AG10803 (cell line): ENCODE data around the gene SH3PXD2A.
"Not testable (repeated sequence)": the region's sequence is repeated elsewhere in the genome, so short reads cannot be mapped to it uniquely, and the experiment has no call there.

Experiments used
- DNase-seq: peaks from one replicate; pipeline ENCODE4 v3.0.0; 2010; ENCODE audit warnings: low read depth
- H3K4me3 ChIP-seq: 2 replicates; pipeline ENCODE4 v1.5.1; 2011; ENCODE audit warnings: mild to moderate bottlenecking, low read length, control low read depth
- TF ChIP-seq, protein P1 (sequence below): conservative IDR thresholded peaks from 2 replicates; pipeline ENCODE4 v1.5.1; 2011; ENCODE audit warnings: mild to moderate bottlenecking, low read length, control low read depth, inconsistent platforms

SH3PXD2A gene

DNA sequence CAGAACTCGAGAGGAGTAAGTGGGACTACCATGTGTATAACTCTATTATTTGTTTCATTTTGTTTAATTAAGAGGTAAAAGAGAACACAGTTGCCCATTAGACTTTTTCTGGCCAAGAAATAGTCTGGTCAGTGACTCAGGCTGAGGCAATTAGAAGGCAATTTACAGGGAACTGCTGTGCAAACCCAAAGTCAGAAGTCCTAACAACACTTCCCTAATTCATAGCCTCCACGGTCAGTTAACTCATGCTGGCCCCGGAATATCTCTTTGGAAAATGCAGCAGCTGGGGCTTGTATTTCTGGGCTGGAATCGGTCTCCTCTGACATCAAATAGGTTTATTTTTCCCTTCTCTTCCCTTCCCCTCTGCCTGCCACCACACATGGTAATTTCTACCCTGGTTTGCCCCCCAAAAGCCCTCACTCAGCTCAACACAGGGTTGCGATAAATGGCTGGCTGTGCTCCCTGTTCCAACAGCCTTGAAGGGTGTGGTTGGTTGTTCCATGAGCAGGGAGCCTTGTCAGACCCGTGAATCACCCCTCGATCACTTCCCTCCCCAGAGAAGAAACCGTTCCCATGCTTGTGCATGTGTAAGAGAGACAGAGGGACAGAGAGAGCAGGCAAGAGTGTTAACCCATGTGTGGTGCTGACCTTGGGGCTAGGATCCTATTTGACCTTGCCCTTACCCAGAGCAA, 5.3 kb downstream of the SH3PXD2A start:
- peak; percentile 92 for DNase-seq
- TF ChIP-seq, protein P1, sequence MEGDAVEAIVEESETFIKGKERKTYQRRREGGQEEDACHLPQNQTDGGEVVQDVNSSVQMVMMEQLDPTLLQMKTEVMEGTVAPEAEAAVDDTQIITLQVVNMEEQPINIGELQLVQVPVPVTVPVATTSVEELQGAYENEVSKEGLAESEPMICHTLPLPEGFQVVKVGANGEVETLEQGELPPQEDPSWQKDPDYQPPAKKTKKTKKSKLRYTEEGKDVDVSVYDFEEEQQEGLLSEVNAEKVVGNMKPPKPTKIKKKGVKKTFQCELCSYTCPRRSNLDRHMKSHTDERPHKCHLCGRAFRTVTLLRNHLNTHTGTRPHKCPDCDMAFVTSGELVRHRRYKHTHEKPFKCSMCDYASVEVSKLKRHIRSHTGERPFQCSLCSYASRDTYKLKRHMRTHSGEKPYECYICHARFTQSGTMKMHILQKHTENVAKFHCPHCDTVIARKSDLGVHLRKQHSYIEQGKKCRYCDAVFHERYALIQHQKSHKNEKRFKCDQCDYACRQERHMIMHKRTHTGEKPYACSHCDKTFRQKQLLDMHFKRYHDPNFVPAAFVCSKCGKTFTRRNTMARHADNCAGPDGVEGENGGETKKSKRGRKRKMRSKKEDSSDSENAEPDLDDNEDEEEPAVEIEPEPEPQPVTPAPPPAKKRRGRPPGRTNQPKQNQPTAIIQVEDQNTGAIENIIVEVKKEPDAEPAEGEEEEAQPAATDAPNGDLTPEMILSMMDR, result no peak
- H3K4me3 ChIP-seq, result peak overlapping the region; percentile 44

DNA sequence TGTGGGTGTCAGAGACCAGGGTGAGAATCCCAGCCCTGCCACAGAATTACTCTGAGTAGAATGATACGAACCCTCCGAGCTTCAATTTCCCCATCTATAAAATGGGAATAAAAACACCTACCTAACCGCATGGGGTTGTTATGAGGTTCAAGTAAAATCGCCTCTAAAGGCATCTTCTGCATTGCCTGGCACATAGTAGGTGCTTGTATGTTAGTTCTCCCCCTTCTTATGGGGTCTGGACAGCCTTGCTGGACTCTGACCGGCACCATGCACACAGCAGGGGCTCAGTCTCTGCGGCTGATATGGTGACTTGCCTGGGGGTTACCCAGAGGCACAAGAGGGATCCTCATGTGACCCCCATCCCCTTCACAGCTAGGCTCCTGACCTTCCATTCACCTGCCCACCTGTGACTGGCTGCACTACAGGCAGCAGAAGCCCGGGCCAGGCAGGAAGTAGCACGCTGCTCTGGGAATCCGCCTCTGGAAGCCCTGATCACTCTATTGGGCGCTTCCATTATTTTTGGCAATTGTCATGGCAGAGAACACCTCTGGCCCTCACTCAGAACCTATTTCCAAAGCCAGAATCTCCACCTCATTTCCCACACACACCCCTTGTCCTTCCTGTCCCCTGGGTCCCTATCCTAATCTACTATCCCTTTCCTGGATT, 6.0 kb downstream of the SH3PXD2A start:
- no peak for DNase-seq
- TF ChIP-seq, protein P1, result no peak
- H3K4me3 ChIP-seq, result peak overlapping the region; percentile 44

DNA sequence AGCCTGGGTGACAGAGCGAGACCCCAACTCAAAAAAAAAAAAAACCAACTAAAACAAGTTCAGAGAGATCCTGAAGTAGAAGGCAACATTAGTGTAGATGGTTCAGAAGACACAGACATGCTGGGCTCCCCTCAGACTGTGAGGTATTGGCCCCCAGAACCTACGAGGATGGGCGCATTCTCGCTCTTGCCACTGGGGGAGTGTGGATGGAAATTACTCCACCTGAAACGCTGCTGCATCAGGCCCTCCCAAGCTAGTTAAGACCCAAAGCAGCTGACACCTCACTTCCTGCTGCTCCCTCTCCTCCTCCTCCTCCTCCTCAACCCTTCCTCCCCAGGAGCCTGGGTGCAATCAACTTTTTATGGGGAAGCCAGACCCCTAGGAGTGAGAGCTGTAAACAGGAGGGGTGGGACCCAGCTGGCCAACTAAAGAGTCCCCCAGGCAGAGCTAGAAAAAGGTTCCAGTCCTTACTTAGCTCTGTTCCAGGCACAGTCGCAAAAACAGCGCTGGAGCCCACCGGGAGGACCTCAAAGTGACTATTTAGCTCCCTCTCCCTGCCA, 7.4 kb downstream of the SH3PXD2A start:
- no peak overlapping the region for H3K4me3 ChIP-seq
- no peak for DNase-seq
- TF ChIP-seq, protein P1, result peak; percentile 42

DNA sequence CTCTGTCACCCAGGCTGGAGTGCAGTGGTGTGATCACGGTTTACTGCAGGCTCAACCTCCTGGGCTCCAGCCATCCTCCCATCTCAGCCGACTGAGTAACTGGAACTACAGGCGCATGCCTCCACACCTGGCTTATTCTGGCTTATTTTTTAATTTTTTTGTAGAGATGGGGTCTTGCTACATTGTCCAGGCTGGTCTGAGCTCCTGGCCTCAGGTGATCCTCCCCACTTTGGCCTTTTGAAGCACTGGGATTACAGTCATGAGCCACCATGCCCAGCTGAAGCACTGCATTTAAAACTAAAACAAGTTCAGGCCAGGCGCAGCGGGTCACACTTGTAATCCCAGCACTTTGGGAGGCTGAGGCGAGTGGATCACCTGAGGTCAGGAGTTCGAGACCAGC, 8.0 kb downstream of the SH3PXD2A start:
- TF ChIP-seq, protein P1, result no peak
- H3K4me3 ChIP-seq, result no peak overlapping the region
- no peak for DNase-seq

DNA sequence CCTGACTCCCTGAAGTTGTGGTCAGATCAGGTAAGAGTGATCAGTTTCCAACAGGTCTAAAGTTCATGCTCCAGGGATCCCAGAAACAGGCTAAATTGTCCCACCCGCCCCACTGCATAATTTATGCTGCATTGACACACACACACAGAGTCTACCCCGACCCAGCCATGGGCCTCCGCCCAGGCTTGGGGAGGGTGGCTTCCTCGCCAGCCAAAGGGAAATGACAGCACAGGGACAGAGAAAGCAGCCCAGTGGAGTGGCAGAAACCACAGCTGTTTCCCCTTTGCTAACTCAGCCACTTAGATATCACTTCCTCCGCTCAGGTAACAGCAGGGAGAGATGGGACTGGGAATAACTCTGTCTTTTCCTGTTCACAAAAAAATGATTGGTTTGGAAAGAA, 9.4 kb downstream of the SH3PXD2A start:
- DNase-seq, result no peak
- no peak overlapping the region for H3K4me3 ChIP-seq
- TF ChIP-seq, protein P1, result no peak

DNA sequence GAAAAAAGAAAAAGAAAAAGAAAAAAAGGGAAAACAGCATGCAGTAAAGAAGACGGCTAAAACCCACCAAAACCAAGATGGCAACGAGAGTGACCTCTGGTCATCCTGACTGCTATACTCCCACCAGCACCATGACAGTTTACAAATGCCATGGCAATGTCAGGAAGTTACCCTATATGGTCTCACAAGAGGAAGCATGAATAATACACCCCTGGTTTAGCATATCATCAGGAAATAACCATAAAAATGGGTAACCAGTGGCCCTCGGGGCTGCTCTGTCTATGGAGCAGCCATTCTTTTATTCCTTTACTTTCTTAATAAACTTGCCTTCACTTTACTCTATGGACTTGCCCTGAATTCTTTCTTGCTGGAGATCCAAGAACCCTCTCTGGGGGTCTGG, 10.0 kb downstream of the SH3PXD2A start:
- DNase-seq, H3K4me3 ChIP-seq: not testable (repeated sequence)

DNA sequence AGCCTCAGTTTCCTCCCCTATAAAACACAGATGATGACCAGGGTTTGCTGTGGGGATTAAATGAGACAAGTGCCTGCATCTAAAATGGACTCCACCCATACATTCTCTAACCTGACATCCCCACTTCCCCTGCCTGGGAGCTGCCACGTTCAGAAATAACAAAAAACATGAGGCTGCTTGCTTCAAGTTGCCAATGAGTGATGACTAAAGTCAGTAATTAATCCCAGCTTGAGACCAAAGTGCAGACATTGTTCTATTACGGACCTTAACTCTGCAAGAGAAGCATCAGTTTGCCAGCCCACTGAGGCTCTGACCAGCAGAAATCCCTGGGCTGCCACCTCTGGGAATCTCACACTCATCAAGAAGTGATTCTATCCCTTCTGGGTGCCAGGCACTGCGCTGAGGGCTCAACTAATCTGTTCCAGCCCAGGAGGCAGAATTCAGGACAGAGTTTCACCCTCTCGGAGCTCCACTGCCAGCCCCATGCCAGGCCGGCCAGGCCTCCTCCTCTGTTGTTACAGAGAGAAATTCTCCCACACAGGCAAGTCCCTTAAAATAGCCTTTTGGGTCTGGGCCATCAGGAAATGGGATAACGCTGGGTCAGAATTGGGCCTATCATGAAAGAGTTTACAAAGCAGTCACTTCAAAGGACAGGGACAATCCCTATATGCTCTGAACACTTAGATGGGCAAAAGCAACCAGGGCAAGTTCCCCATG, 11.4 kb downstream of the SH3PXD2A start:
- TF ChIP-seq, protein P1, result no peak
- DNase-seq, result peak; percentile 89

More for the DNA sequence above, 11.4 kb downstream of the SH3PXD2A start:
- H3K4me3 ChIP-seq, result no peak overlapping the region
